ENCODE results near the gene LITAFD. TPM values are rescaled to one million over a fixed set of nuclear protein-coding genes. Genes with fewer than 3 reads are reported as not detected.
"Not testable (repeated sequence)": the region's sequence is repeated elsewhere in the genome, so short reads cannot be mapped to it uniquely, and the experiment has no call there.

Gene LITAFD
- polyA plus RNA-seq, 1 donor from 2014 or later: not detected

DNA sequence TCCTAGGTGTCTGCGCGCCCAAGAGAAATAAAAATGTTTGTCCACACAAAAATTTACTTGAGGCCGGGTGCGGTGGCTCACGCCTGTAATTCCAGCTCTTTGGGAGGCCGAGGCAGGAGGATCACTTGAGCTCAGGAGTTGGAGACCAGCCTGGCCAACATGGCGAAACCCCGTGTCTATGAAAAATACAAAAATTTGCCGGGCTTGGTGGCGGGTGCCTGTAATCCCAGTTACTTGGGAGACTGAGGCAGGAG, 12.2 kb upstream of the LITAFD start:
- H3K9me2 ChIP-seq (ENCODE audit: insufficient read depth, low read length); H3K4me3 ChIP-seq (ENCODE audit: low read length); H3K36me3 ChIP-seq (ENCODE audit: insufficient read depth, low read length); H3K27me3 ChIP-seq (ENCODE audit: insufficient read depth, low read depth, low read length); H3K27ac ChIP-seq (ENCODE audit: low read length); H2AFZ ChIP-seq (ENCODE audit: low read depth, low read length); H3F3A ChIP-seq (ENCODE audit: insufficient read depth, low read length, poor library complexity, severe bottlenecking); H3K9ac ChIP-seq (ENCODE audit: low read length); H3K4me2 ChIP-seq (ENCODE audit: low read length); H3K9me3 ChIP-seq (ENCODE audit: low read length); H4K20me1 ChIP-seq (ENCODE audit: insufficient read depth): not testable (repeated sequence)
- peaks cover 34% of the 10 kb centered on the region for H3K79me2 ChIP-seq (replicated peaks; ENCODE audit: insufficient read depth, low read length)

DNA sequence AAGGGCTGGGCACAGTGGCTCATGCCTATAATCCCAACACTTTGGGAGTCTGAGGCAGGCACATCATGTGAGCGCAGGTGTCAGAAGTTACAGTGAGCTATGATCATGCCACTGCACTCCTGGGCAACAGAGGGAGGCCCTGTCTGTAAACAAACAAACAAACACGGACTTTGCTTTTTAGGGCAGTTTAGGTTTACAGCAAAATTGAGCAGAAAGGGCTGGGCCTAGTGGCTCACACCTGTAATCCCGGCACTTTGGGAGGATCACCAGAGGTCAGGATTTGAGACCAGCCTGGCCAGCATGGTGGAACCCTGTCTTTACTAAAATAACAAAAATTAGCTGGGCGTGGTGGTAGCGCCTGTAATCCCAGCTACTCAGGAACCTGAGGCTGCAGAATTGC, 10.1 kb upstream of the LITAFD start:
- Histone ChIP-seq H3K9me3 (ENCODE audit: low read length) (no peaks in the 10 kb centered on the region), H4K20me1 (ENCODE audit: insufficient read depth) (no peaks in the 10 kb centered on the region), H3K36me3 (ENCODE audit: insufficient read depth, low read length) (no peaks in the 10 kb centered on the region), H3K79me2 (replicated peaks; ENCODE audit: insufficient read depth, low read length) (peaks cover 12% of the 10 kb centered on the region), H3K27me3 (ENCODE audit: insufficient read depth, low read depth, low read length) (no peaks in the 10 kb centered on the region), H3K4me3 (ENCODE audit: low read length) (no peak overlapping the region), H3K9me2 (ENCODE audit: insufficient read depth, low read length) (no peaks in the 10 kb centered on the region), H3K4me2 (ENCODE audit: low read length) (no peak overlapping the region), H3K9ac (ENCODE audit: low read length) (no peak overlapping the region), H3K27ac (ENCODE audit: low read length) (no peak overlapping the region), H3F3A (ENCODE audit: insufficient read depth, low read length, poor library complexity, severe bottlenecking) (no peaks in the 10 kb centered on the region), H2AFZ (ENCODE audit: low read depth, low read length) (no peak overlapping the region)
- TF ChIP-seq, protein P1, sequence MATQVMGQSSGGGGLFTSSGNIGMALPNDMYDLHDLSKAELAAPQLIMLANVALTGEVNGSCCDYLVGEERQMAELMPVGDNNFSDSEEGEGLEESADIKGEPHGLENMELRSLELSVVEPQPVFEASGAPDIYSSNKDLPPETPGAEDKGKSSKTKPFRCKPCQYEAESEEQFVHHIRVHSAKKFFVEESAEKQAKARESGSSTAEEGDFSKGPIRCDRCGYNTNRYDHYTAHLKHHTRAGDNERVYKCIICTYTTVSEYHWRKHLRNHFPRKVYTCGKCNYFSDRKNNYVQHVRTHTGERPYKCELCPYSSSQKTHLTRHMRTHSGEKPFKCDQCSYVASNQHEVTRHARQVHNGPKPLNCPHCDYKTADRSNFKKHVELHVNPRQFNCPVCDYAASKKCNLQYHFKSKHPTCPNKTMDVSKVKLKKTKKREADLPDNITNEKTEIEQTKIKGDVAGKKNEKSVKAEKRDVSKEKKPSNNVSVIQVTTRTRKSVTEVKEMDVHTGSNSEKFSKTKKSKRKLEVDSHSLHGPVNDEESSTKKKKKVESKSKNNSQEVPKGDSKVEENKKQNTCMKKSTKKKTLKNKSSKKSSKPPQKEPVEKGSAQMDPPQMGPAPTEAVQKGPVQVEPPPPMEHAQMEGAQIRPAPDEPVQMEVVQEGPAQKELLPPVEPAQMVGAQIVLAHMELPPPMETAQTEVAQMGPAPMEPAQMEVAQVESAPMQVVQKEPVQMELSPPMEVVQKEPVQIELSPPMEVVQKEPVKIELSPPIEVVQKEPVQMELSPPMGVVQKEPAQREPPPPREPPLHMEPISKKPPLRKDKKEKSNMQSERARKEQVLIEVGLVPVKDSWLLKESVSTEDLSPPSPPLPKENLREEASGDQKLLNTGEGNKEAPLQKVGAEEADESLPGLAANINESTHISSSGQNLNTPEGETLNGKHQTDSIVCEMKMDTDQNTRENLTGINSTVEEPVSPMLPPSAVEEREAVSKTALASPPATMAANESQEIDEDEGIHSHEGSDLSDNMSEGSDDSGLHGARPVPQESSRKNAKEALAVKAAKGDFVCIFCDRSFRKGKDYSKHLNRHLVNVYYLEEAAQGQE (IDR thresholded peaks at IDR 0.05; ENCODE audit: borderline replicate concordance): no peak
- no peak for TF ChIP-seq TAF1 (IDR thresholded peaks at IDR 0.05; ENCODE audit: low read depth)
- TF ChIP-seq EP300 (conservative IDR thresholded peaks at IDR 0.05; ENCODE audit: poor library complexity, severe bottlenecking): no peak
- TF ChIP-seq POLR2AphosphoS5 (IDR thresholded peaks at IDR 0.05): no peak
- no peak for TF ChIP-seq EZH2 (IDR thresholded peaks at IDR 0.05; ENCODE audit: borderline replicate concordance, insufficient read depth, low read length, poor library complexity, severe bottlenecking)
- no peak for TF ChIP-seq SMC3 (conservative IDR thresholded peaks at IDR 0.05; ENCODE audit: poor library complexity)
- no peak for TF ChIP-seq MXI1 (conservative IDR thresholded peaks at IDR 0.05; ENCODE audit: poor library complexity, severe bottlenecking)
- TF ChIP-seq RAD21 (conservative IDR thresholded peaks at IDR 0.05): no peak
- TF ChIP-seq, protein P2, sequence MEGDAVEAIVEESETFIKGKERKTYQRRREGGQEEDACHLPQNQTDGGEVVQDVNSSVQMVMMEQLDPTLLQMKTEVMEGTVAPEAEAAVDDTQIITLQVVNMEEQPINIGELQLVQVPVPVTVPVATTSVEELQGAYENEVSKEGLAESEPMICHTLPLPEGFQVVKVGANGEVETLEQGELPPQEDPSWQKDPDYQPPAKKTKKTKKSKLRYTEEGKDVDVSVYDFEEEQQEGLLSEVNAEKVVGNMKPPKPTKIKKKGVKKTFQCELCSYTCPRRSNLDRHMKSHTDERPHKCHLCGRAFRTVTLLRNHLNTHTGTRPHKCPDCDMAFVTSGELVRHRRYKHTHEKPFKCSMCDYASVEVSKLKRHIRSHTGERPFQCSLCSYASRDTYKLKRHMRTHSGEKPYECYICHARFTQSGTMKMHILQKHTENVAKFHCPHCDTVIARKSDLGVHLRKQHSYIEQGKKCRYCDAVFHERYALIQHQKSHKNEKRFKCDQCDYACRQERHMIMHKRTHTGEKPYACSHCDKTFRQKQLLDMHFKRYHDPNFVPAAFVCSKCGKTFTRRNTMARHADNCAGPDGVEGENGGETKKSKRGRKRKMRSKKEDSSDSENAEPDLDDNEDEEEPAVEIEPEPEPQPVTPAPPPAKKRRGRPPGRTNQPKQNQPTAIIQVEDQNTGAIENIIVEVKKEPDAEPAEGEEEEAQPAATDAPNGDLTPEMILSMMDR (IDR thresholded peaks at IDR 0.05; ENCODE audit: poor library complexity, severe bottlenecking): no peak
